ENCODE results near the gene ANXA4. TPM values are rescaled to one million over a fixed set of nuclear protein-coding genes. Genes with fewer than 3 reads are reported as not detected.

ANXA4 gene
- polyA plus RNA-seq: 10 to 100 TPM; 80.8 to 86.1 (median 85.5) TPM

DNA sequence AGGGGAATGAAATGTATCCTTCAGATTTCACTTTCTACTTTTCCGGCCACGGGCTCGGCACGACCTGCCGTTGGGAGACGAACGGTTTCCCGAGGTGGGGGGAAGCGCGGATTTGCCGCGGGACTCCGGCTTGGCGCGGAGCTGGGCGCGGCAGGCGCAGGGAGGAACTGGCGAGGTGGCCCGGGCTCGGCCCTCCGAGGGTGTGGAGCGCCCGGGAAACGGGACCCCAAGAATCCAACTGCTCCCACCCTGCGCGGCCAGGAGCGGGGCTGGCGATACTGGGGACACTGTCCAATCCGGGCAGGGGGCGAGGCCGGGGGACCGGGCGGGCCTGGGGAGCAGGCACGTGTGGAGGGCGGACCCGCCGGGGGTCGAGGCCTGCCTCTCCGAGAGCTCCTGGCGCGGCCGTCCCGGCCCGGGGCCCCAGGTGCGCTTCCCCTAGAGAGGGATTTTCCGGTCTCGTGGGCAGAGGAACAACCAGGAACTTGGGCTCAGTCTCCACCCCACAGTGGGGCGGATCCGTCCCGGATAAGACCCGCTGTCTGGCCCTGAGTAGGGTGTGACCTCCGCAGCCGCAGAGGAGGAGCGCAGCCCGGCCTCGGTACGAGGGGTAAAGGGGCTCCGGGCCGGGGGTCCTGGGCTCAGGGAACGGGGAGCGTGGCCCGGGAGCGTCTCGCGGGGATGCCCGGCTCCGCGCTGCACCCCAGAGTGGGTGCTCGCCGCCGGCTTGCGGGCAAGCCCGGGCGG, at the start of gene ANXA4:
Gene ANXA4, plus strand, starts transcription at position 560 of the 747 bp plus-strand sequence. CDS start 39,432 bp downstream, outside the sequence.
- H3K9me3 Mint-ChIP-seq: no peaks in the 10 kb centered on the region
- peak within 1 kb of the TSS; percentile 92 to 98 (median 96) for H3K4me3 Mint-ChIP-seq
- H3K27me3 Mint-ChIP-seq (ENCODE audit: low read depth in 3 of 3): peaks cover 2 to 6% (median 3%) of the 10 kb centered on the region in 3 donors
- H3K4me1 Mint-ChIP-seq: peaks cover 34 to 46% of the 10 kb centered on the region in 2 donors
- peak; percentile 49 to 60 (median 58) for DNase-seq
- peak within 1 kb of the TSS; percentile 87 to 95 (median 91) for H3K27ac Mint-ChIP-seq
- no peaks in the 10 kb centered on the region for H3K36me3 Mint-ChIP-seq

DNA sequence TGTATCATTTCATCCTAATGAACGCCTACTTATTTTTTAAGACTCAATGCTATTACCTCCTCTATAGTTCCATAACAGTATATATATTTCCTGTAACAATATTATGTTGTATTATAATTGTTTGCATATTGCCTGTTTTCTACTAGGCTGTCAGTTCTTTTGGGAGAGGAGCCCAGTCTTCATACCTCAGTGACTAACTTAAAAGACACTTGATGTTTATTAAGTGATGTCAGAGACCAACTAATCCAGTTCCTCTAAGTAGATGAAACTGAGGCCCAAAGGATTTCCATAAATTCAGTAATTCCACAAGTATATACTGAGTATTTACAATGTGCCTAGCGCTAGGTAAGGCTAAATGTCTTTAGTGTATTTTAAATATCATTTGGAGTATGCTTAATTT, 49.5 kb upstream of the ANXA4 start:
- DNase-seq: no peak
- Mint-ChIP-seq H3K27me3 (ENCODE audit: low read depth in 3 of 3) (peaks cover 0 to 8% (median 4%) of the 10 kb centered on the region in 3 donors), H3K36me3 (no peaks in the 10 kb centered on the region), H3K9me3 (no peaks in the 10 kb centered on the region), H3K27ac (peak overlapping the region; percentile 83 to 98 (median 92)), H3K4me1 (peaks cover 71 to 91% of the 10 kb centered on the region in 2 donors), H3K4me3 (peak overlapping the region in 2 of 5 donors; percentile 78 to 83)

- H3K9me3 Mint-ChIP-seq: no peaks in the 10 kb centered on the region
- peak; percentile 62 to 72 (median 64) for DNase-seq
- H3K27me3 Mint-ChIP-seq (ENCODE audit: low read depth in 3 of 3): peaks cover 0 to 8% (median 4%) of the 10 kb centered on the region in 3 donors
- no peaks in the 10 kb centered on the region for H3K36me3 Mint-ChIP-seq
- peaks cover 71 to 88% of the 10 kb centered on the region in 2 donors for H3K4me1 Mint-ChIP-seq
- peak overlapping the region; percentile 78 to 86 (median 81) for H3K4me3 Mint-ChIP-seq
- H3K27ac Mint-ChIP-seq: peak overlapping the region; percentile 83 to 98 (median 92)
Observed at GRCh38 chr2:69693059-69693774, 48.7 kb upstream of the ANXA4 start.

DNA sequence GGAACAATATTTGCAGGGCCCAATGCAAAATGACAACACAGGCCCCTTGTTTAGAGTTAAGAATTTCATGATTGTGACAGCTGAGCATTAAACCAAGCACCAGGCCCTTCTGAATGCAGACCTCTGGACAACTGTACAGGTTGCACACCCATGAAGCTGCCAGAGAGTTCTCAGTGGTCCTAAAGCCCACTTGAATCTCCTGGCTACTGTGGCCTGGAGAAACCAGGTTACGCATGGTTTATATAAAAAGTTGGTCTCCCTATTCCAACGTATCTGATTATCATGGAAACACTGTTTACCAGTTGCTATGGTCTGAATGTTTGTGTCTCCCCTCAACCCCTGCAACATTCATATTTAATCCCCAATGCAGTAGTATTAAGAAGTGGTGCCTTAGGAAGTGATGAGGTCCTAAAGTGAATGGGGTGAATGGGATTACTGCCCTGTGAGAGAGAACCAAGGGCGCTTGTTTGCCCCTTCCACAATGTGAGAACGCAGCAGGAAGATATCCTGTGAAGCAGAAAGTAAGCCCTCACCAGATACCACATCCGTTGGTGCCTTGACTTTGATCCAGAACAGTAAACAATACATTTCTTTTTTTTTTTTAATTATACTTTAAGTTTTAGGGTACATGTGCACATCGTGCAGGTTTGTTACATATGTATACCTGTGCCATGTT, 48.0 kb upstream of the ANXA4 start:
- peak; percentile 67 to 72 (median 69) for DNase-seq
- Mint-ChIP-seq H3K4me3 (peak overlapping the region; percentile 78 to 86 (median 81)), H3K27ac (peak overlapping the region; percentile 83 to 98 (median 92)), H3K9me3 (peaks cover 0 to 2% (median 0%) of the 10 kb centered on the region in 6 donors), H3K4me1 (peaks cover 69 to 82% of the 10 kb centered on the region in 2 donors), H3K27me3 (ENCODE audit: low read depth in 3 of 3) (peaks cover 0 to 8% (median 4%) of the 10 kb centered on the region in 3 donors), H3K36me3 (no peaks in the 10 kb centered on the region)

DNA sequence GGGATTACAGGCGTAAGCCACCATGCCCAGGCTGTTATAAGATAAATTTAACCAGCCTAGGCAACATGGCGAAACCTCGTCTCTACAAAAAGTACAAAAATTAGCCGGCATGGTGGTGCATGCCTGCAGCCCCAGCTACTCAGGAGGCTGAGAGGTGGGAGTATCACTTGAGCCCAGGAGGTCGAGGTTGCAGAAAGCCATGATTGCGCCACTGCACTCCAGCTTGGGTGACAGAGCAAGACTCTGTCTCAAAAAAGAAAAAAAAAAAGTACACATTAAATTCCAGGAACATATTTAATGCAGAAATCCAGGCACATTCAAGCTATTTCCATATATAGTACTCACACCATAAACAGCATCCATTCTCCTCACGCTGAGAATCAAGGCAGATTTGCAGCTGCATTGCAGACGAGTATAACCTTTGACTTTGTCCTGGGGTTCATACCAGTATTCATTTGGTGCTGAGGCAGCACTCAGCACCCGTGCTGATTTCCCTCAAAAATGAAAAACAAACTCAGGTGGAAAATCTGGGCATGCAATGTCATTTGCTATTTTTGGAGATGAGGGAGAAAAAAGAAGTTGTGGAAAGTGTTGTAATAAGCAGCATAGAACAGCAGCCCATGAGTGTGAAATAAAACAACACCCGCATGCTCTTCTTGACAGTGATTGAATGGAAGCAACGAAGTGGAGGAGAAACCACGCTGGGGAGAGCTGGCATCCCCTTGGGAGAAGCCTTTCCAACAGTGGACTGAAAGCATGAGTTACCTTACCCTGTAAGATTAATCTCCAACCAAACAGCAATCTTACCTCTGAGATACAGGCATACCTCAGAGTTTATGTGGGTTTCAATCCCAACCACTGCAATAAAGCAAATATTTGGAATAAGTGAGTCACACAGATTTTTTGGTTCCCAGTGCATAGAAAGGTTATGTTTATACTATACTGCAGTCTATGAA, 46.8 kb upstream of the ANXA4 start:
- peak overlapping the region; percentile 45 to 67 (median 46) for H3K4me3 Mint-ChIP-seq
- no peak for DNase-seq
- H3K36me3 Mint-ChIP-seq: no peaks in the 10 kb centered on the region
- H3K4me1 Mint-ChIP-seq: peaks cover 61 to 69% of the 10 kb centered on the region in 2 donors
- peaks cover 0 to 10% (median 6%) of the 10 kb centered on the region in 3 donors for H3K27me3 Mint-ChIP-seq (ENCODE audit: low read depth in 3 of 3)
- peak overlapping the region; percentile 5 to 98 (median 80) for H3K27ac Mint-ChIP-seq
- H3K9me3 Mint-ChIP-seq: peaks cover 0 to 2% (median 0%) of the 10 kb centered on the region in 6 donors

DNA sequence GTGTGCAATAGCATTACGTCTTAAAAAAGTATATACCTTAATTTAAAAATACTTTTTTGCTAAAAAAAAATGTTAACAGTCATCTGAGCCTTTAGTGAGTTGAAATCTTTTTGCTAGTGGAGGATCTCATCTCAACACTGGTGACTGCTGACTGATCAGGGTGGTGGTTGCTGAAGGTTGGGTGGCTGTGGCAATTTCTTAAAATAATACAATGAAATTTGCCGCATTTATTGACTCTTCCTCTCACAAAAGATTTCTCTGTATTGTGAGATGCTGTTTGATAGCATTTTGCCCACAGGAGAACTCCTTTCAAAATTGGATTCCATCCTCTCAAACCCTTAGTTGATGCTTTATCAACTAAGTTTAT, 46.1 kb upstream of the ANXA4 start:
- DNase-seq: no peak
- peak overlapping the region in 5 of 6 donors; percentile 13 to 87 (median 38) for H3K27ac Mint-ChIP-seq
- H3K4me1 Mint-ChIP-seq: peaks cover 55 to 63% of the 10 kb centered on the region in 2 donors
- peak overlapping the region in 3 of 5 donors; percentile 0 to 47 (median 7) for H3K4me3 Mint-ChIP-seq
- H3K27me3 Mint-ChIP-seq (ENCODE audit: low read depth in 3 of 3): peaks cover 0 to 10% (median 6%) of the 10 kb centered on the region in 3 donors
- H3K36me3 Mint-ChIP-seq: no peaks in the 10 kb centered on the region
- peaks cover 0 to 2% (median 0%) of the 10 kb centered on the region in 6 donors for H3K9me3 Mint-ChIP-seq

DNA sequence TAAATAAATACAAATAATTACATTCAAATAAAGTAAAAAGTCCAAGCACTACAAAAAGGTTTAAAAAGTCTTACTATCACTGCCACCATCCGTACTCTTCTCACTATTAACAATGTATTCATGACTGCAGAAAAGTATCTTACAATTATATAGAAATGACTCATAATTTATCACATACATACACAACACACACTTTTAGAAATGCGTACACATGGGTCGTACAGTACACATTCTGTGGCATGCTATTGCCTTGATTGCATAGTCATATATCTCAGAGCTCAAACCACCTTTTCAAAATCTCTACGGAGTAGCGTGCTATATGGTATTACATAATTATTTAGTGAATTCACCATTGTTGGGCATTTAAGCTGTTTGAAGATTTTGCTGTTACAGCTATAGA, 41.6 kb upstream of the ANXA4 start:
- Mint-ChIP-seq H3K27me3 (ENCODE audit: low read depth in 3 of 3) (peaks cover 2 to 6% (median 5%) of the 10 kb centered on the region in 3 donors), H3K4me3 (no peak overlapping the region), H3K27ac (peak overlapping the region in 1 of 6 donors; percentile 38), H3K4me1 (peaks cover 15 to 22% of the 10 kb centered on the region in 2 donors), H3K9me3 (peaks cover 0 to 2% (median 0%) of the 10 kb centered on the region in 6 donors), H3K36me3 (peaks cover 0 to 3% (median 0%) of the 10 kb centered on the region in 3 donors)
- DNase-seq: no peak

- H3K36me3 Mint-ChIP-seq: peaks cover 0 to 3% (median 0%) of the 10 kb centered on the region in 3 donors
- H3K27me3 Mint-ChIP-seq (ENCODE audit: low read depth in 3 of 3): peaks cover 2 to 7% (median 5%) of the 10 kb centered on the region in 3 donors
- H3K9me3 Mint-ChIP-seq: peaks cover 0 to 2% (median 0%) of the 10 kb centered on the region in 6 donors
- DNase-seq: no peak
- peaks cover 5 to 13% of the 10 kb centered on the region in 2 donors for H3K4me1 Mint-ChIP-seq
- H3K27ac Mint-ChIP-seq: no peak overlapping the region
- H3K4me3 Mint-ChIP-seq: no peak overlapping the region
Observed at GRCh38 chr2:69701100-69701945, 40.6 kb upstream of the ANXA4 start.

DNA sequence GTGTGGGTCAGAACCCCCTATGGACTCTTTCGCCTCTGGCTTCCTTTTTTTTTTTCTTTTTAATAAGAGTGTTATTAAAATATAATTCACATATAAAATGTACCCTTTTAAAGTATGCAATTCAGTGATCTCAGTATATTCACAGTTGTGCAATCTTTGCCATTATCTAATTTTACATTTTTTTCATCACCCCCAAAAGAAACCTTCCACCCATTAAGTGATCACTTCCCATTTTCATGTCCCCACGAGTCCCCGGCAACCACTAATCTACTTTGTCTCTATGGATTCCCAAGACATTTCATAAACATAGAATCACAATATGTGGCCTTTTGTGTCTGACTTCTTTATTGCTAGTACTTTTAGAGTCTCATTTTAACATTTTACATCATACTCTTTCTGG, 38.7 kb upstream of the ANXA4 start:
- no peak overlapping the region for H3K4me3 Mint-ChIP-seq
- peak overlapping the region in 1 of 6 donors; percentile 43 for H3K27ac Mint-ChIP-seq
- peaks cover 0 to 2% (median 0%) of the 10 kb centered on the region in 6 donors for H3K9me3 Mint-ChIP-seq
- peaks cover 2 to 7% (median 5%) of the 10 kb centered on the region in 3 donors for H3K27me3 Mint-ChIP-seq (ENCODE audit: low read depth in 3 of 3)
- no peak for DNase-seq
- peaks cover 0 to 2% of the 10 kb centered on the region in 2 donors for H3K4me1 Mint-ChIP-seq
- H3K36me3 Mint-ChIP-seq: peaks cover 0 to 3% (median 0%) of the 10 kb centered on the region in 3 donors

- peaks cover 0 to 3% (median 0%) of the 10 kb centered on the region in 3 donors for H3K36me3 Mint-ChIP-seq
- H3K4me3 Mint-ChIP-seq: no peak overlapping the region
- no peaks in the 10 kb centered on the region for H3K4me1 Mint-ChIP-seq
- no peaks in the 10 kb centered on the region for H3K9me3 Mint-ChIP-seq
- H3K27me3 Mint-ChIP-seq (ENCODE audit: low read depth in 3 of 3): peaks cover 2 to 7% (median 5%) of the 10 kb centered on the region in 3 donors
- H3K27ac Mint-ChIP-seq: peak overlapping the region in 1 of 6 donors; percentile 14
- no peak for DNase-seq
Observed at GRCh38 chr2:69704446-69704845, 37.5 kb upstream of the ANXA4 start.

- no peaks in the 10 kb centered on the region for H3K9me3 Mint-ChIP-seq
Observed at GRCh38 chr2:69709290-69709689, 32.6 kb upstream of the ANXA4 start.

GRCh38 chr2:69711971-69712370, 30.0 kb upstream of the ANXA4 start:
- DNase-seq: no peak
- Mint-ChIP-seq H3K9me3 (no peaks in the 10 kb centered on the region), H3K27ac (peak overlapping the region in 2 of 6 donors; percentile 7 to 33), H3K4me3 (no peak overlapping the region), H3K27me3 (ENCODE audit: low read depth in 3 of 3) (peaks cover 4 to 5% (median 4%) of the 10 kb centered on the region in 3 donors), H3K36me3 (no peaks in the 10 kb centered on the region), H3K4me1 (peaks cover 6 to 8% of the 10 kb centered on the region in 2 donors)

More at GRCh38 chr2:69709290-69709689, 32.6 kb upstream of the ANXA4 start:
- H3K36me3 Mint-ChIP-seq: no peaks in the 10 kb centered on the region
- DNase-seq: no peak
- no peak overlapping the region for H3K27ac Mint-ChIP-seq
- no peak overlapping the region for H3K4me3 Mint-ChIP-seq
- peaks cover under 1% of the 10 kb centered on the region in 2 donors for H3K4me1 Mint-ChIP-seq
- peaks cover 0 to 7% (median 2%) of the 10 kb centered on the region in 3 donors for H3K27me3 Mint-ChIP-seq (ENCODE audit: low read depth in 3 of 3)

Data from immature natural killer cell (primary cell).